Head of caudate nucleus (tissue), 42 donors: ENCODE data around the gene MED19.

Experiments
- DNase-seq, 42 donors: peaks; one replicate each; pipeline versions ENCODE4 v3.0.0 to v3.0.0-alpha.2; 2020 to 2021; ENCODE audit warnings: mixed read lengths in 7 of 42
- intact Hi-C: fragments of 100-400 bp; cut with DNase I; formaldehyde crosslinking; loops from one replicate; pipeline ENCODE4 v1.15.0; 2022

Gene MED19

DNA sequence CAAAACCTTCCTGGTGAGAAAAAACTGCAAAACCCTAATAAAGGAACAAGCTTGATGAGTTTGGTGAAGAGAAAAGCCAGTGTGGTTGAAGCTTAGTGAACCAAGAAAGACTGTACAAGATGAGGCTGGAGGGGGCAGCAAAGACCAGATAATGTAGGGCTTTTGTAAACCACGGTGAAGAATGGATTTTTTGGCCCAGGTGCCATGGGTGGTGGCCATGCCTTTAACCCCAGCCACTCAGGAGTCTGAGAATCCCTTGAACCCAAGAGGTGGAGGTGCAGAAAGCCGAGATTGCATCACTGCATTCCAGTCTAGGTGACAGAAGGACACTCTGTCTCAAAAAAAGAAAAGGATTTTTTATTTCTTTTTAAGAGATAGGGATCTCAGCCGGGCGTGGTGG is 49.1 kb downstream of the MED19 start:
- intact Hi-C loops = no loop called here
- no peak for DNase-seq

DNA sequence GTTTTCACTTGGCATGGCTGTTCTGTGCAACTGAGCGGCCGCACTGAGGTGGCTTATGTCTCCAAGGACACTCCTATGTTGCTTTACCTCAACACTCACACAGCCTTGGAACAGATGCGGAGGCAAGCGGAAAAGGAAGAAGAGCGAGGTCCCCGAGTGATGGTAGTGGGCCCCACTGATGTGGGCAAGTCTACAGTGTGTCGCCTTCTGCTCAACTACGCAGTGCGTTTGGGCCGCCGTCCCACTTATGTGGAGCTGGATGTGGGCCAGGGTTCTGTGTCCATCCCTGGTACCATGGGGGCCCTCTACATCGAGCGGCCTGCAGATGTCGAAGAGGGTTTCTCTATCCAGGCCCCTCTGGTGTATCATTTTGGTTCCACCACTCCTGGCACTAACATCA is 52.3 kb downstream of the MED19 start:
- no peak for DNase-seq
- intact Hi-C loops = loop anchor here (5.0 kb wide), 1 partner anchor 918 kb away; the partner anchor contains the start of genes LPXN and ZFP91

DNA sequence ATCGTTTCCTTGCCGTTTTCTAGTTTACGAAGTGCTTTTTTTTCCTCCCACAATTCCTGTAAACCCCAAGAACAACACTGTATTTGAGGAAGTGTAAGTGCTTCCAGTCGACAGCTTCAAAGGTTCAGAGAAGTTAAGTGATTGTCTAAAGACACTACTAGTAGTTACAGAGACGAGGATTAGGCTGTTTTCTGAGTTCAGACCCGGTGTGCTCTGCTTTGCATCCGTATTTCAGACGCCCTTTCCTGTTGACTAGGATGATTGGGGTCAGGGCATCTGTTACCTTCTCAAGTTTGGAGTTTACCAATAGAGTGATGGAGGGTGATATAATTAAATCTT is 54.0 kb downstream of the MED19 start:
- DNase-seq = no peak
- intact Hi-C loops = loop anchor here (5.0 kb wide), 1 partner anchor 919 kb away; the partner anchor contains the start of genes LPXN and ZFP91

DNA sequence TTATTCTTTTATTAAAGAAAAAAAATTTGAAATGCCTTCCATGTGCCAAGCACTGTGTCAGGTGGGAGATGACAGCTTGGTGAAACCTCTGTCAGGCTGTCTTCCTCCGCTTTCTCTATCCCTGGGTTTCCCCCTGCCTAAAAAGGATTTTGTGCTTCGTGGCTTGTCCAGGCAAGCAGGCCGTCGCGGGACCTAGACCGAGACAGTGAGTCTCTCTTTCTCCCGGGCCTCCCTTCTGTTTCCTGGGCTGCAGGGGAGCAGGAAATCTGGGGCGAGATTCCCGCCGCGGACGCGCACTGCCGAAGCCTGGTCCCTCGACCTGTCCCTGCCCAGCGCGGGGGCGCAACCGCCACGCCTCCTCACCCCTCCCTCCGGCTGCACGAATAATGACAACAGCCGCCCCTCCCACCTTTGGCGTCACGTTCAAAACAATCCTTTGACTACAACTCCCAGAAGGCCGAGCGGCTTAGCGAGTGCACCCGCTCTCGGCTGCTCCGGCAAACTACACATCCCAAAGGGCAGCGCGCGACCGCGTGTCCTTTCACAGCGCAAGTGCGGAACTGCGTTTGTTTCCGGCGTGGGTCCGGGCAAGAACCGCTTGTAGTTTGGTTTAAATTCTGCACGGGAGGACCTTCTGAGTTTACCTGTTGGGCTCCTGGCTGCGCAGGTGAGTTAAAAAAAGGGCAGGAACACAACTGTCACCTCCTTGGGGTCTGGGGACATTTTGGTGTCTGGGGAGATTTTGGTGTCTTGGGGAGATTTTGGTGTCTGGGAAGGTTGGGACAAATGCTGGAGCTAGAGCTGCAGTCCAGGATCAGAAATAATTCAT is 54.6 kb downstream of the MED19 start, which contains the start of gene CLP1:
TSS of gene CLP1 (plus strand) at position 569 of the 829 bp plus-strand sequence. CDS start 1,715 bp downstream, outside the sequence.
- DNase-seq = peak; percentile 99 to 100 (median 100)
- intact Hi-C loops = loop anchor here (1.0 to 5.0 kb wide), 2 partner anchors 10 to 920 kb away; partner anchors contain the start of genes LPXN and ZFP91

DNA sequence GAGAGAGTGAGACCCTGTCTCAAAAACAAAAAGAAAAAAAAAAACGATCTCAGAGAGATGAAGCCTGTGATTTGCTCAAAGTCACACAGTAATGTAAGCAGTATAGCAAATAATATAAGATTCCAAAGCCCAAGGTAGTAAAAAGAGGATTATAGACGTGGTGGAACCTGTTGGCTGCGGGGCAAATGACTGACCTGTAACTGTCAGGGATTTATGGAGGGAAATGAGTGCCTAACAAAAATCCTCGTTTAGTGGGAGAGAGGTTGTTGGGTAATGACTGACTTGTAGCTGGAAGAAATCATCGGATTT is 55.2 kb downstream of the MED19 start:
- DNase-seq = no peak
- intact Hi-C loops = loop anchor here (1.0 to 5.0 kb wide), 2 partner anchors 10 to 920 kb away; partner anchors contain the start of genes LPXN and ZFP91
